ENCODE results near the gene PROS1.
"Not testable (repeated sequence)": the region's sequence is repeated elsewhere in the genome, so short reads cannot be mapped to it uniquely, and the experiment has no call there.

Gene PROS1

GRCh38 chr3:93873412-93873811 lies 100.3 kb downstream of the PROS1 start:
- not testable (repeated sequence) for DNase-seq (ENCODE audit: low read depth)

DNA sequence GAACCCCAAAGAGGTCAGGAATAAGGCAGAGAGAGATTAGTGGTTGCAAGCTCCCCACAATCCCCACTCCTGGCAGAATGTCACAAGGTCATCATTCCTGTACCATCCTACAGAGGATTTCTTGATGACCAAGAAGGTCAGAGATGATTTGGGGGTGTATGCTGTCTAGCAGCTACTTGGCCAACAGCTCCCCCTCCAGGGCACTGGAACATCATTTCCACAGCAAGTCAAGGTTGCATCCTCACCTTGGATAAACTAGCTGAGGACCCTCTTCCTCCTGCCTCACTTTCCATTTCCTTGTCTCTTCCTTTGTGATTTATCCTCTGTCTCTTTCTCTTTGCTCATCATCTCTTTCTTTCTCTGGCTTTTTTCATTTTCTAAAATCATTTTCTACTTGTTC lies 106.3 kb downstream of the PROS1 start:
- DNase-seq (ENCODE audit: low read depth), result no peak

- no peak for DNase-seq (ENCODE audit: low read depth)
Measured at GRCh38 chr3:93861017-93861416, 112.7 kb downstream of the PROS1 start.

DNA sequence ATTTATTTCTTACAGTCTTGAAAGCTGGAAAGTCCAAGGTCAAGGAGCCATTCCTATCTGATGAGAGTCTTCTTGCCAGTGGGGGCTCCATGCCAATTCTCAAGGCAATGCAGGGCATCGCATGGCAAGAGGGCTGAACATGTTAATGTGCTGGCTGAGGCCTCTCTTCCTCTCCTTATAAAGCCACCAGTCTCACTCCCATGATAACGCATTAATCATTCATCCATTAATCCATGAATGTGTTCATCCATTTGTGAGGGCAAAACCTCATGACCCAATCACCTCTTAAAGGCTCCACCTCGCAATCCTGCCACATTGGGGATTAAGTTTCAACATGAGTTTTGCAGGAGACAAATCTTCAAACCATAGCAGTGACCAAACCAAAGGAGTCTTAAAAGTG lies 118.3 kb downstream of the PROS1 start:
- DNase-seq (ENCODE audit: low read depth), result no peak

- not testable (repeated sequence) for DNase-seq (ENCODE audit: low read depth)
Measured at GRCh38 chr3:93852228-93852627, 121.5 kb downstream of the PROS1 start.

GRCh38 chr3:93843981-93844380 lies 129.7 kb downstream of the PROS1 start:
- DNase-seq (ENCODE audit: low read depth), result no peak

- DNase-seq (ENCODE audit: low read depth), result not testable (repeated sequence)
Measured at GRCh38 chr3:93839193-93839592, 134.5 kb downstream of the PROS1 start.

Data from stimulated activated CD4-positive, alpha-beta T cell treated with anti-CD3 and anti-CD28 coated beads, Interleukin-2, amount 100 ng/mL, for 4 hours (primary cell).